ENCODE measurements around the gene TMEM63B. TPM values are rescaled to one million over a fixed set of nuclear protein-coding genes. Genes with fewer than 3 reads are reported as not detected.

The TMEM63B gene
- total RNA-seq, 1 donor from 2014 or later: 33.4 TPM

DNA sequence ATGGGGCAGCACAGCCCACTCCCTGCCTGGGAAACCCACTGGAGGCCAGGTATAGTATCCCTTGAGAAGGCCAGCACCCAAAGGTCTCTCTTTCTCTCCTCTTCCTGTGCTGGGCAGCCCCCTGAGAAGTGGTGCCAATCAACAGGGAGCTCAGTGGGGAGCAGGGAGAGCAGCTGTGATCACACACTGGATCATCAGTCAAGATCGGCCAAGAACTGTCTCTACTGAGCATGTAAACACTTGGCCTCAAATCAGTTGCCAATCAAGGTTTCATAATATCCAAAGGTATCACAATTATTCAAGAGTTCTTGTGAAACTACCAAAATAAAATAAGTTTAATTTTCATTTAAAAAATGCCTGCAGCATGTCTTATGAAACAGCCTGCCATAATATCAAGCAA is 18.9 kb upstream of the TMEM63B start:
- Mint-ChIP-seq H3K4me3 (ENCODE audit: unreplicated experiment) (no peak overlapping the region), H3K9me3 (ENCODE audit: unreplicated experiment) (no peaks in the 10 kb centered on the region), H3K27ac (ENCODE audit: unreplicated experiment) (no peak overlapping the region), H3K4me1 (ENCODE audit: unreplicated experiment) (peaks cover 7% of the 10 kb centered on the region), H3K27me3 (ENCODE audit: unreplicated experiment) (no peaks in the 10 kb centered on the region), H3K36me3 (ENCODE audit: low read depth, unreplicated experiment) (peaks cover 36% of the 10 kb centered on the region)
- DNase-seq (ENCODE audit: low spot score): no peak
- TF ChIP-seq, protein P1, sequence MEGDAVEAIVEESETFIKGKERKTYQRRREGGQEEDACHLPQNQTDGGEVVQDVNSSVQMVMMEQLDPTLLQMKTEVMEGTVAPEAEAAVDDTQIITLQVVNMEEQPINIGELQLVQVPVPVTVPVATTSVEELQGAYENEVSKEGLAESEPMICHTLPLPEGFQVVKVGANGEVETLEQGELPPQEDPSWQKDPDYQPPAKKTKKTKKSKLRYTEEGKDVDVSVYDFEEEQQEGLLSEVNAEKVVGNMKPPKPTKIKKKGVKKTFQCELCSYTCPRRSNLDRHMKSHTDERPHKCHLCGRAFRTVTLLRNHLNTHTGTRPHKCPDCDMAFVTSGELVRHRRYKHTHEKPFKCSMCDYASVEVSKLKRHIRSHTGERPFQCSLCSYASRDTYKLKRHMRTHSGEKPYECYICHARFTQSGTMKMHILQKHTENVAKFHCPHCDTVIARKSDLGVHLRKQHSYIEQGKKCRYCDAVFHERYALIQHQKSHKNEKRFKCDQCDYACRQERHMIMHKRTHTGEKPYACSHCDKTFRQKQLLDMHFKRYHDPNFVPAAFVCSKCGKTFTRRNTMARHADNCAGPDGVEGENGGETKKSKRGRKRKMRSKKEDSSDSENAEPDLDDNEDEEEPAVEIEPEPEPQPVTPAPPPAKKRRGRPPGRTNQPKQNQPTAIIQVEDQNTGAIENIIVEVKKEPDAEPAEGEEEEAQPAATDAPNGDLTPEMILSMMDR (IDR thresholded peaks at IDR 0.05; ENCODE audit: unreplicated experiment): no peak

- TF ChIP-seq, protein P1 (IDR thresholded peaks at IDR 0.05; ENCODE audit: unreplicated experiment): no peak
- no peak for DNase-seq (ENCODE audit: low spot score)
- no peak overlapping the region for H3K27ac Mint-ChIP-seq (ENCODE audit: unreplicated experiment)
- peaks cover 7% of the 10 kb centered on the region for H3K4me1 Mint-ChIP-seq (ENCODE audit: unreplicated experiment)
- no peaks in the 10 kb centered on the region for H3K27me3 Mint-ChIP-seq (ENCODE audit: unreplicated experiment)
- H3K36me3 Mint-ChIP-seq (ENCODE audit: low read depth, unreplicated experiment): peaks cover 41% of the 10 kb centered on the region
- H3K4me3 Mint-ChIP-seq (ENCODE audit: unreplicated experiment): no peak overlapping the region
- no peaks in the 10 kb centered on the region for H3K9me3 Mint-ChIP-seq (ENCODE audit: unreplicated experiment)
These were observed 18.1 kb upstream of the TMEM63B start for GRCh38 chr6:44109212-44109611.

DNA sequence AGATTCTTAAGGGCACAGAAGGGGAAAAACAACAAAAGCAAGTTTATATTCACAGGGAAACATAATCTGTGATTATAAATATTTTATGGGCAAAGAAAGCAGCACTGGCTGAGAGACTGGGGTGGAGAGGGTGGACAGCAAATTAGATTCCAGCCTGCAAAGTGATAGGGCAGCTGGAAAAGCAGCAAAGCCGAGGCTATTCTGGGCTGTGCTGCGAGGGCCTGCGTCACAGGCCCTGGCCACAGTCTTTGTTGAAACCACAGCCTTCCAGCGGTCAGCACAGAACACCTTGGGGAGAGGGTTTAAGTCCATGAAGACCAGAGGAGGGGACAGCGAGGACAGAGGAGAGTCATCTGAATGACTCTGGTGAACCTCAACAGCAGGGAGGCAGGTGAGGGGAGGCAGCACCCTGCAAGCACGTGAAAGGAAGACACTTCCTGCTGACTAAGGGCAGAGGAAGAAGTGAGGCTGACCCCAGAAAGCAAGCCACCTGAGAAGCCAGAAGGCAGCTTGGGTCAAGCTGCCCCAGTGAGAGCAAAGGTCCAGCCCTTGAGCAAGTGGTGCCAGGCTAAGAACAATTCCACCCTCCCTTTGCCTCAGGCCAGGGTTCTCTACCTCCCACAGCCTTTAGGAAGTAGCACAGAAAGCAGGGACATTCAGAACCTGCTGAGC is 17.2 kb upstream of the TMEM63B start:
- H3K27ac Mint-ChIP-seq (ENCODE audit: unreplicated experiment): no peak overlapping the region
- no peaks in the 10 kb centered on the region for H3K9me3 Mint-ChIP-seq (ENCODE audit: unreplicated experiment)
- DNase-seq (ENCODE audit: low spot score): no peak
- H3K27me3 Mint-ChIP-seq (ENCODE audit: unreplicated experiment): no peaks in the 10 kb centered on the region
- H3K4me1 Mint-ChIP-seq (ENCODE audit: unreplicated experiment): peaks cover 2% of the 10 kb centered on the region
- peaks cover 42% of the 10 kb centered on the region for H3K36me3 Mint-ChIP-seq (ENCODE audit: low read depth, unreplicated experiment)
- H3K4me3 Mint-ChIP-seq (ENCODE audit: unreplicated experiment): no peak overlapping the region
- TF ChIP-seq, protein P1 (IDR thresholded peaks at IDR 0.05; ENCODE audit: unreplicated experiment): no peak

DNA sequence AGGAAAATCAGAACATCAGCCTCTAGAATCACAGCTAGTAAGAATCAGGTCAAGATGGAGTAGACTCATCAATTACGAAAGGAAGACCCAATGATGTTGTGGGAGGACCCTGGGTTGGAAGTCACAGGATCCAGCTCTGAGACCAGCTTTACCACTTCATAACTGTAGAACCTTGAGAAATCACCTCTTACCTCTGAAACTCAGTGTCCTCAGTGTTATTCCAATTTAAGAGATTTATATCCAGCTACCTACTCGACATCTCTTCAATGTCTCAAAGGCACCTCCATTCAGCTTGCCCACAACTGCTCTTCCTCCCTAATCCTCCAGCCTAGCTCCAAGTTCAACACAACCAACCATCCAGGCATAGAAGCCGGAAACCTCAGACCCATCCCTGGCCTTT is 16.4 kb upstream of the TMEM63B start:
- Mint-ChIP-seq H3K4me1 (ENCODE audit: unreplicated experiment) (no peaks in the 10 kb centered on the region), H3K36me3 (ENCODE audit: low read depth, unreplicated experiment) (peaks cover 47% of the 10 kb centered on the region), H3K27ac (ENCODE audit: unreplicated experiment) (no peak overlapping the region), H3K4me3 (ENCODE audit: unreplicated experiment) (no peak overlapping the region), H3K9me3 (ENCODE audit: unreplicated experiment) (no peaks in the 10 kb centered on the region), H3K27me3 (ENCODE audit: unreplicated experiment) (no peaks in the 10 kb centered on the region)
- TF ChIP-seq, protein P1 (IDR thresholded peaks at IDR 0.05; ENCODE audit: unreplicated experiment): no peak
- DNase-seq (ENCODE audit: low spot score): no peak
